ENCODE data around the gene PAQR5.

The PAQR5 gene

GRCh38 chr15:69392352-69392751 lies 93.6 kb downstream of the PAQR5 start:
- Histone ChIP-seq H3K9ac (ENCODE audit: low read length) (no peak overlapping the region), H2AFZ (ENCODE audit: insufficient read depth, low read length, poor library complexity) (no peak overlapping the region), H2AK5ac (ENCODE audit: low read length) (no peak overlapping the region), H3K4me1 (ENCODE audit: control insufficient read depth in 1 of 2, insufficient read depth in 2 of 2, low read length in 2 of 2) (peaks cover 14 to 22% of the 10 kb centered on the region in 2 experiments), H3K79me2 (ENCODE audit: control insufficient read depth, insufficient read depth, low read length, poor library complexity) (no peaks in the 10 kb centered on the region), H3K79me1 (ENCODE audit: low read length) (peaks cover 2% of the 10 kb centered on the region), H2BK5ac (ENCODE audit: low read depth, low read length, poor library complexity) (no peak overlapping the region), H3K23ac (ENCODE audit: low read length) (no peak overlapping the region), H2BK12ac (ENCODE audit: low read length) (no peak overlapping the region), H2BK120ac (ENCODE audit: insufficient read depth, low read length, poor library complexity) (no peak overlapping the region), H3K27ac (ENCODE audit: low read depth, low read length) (no peak overlapping the region), H3K27me3 (ENCODE audit: insufficient read depth, low read length) (no peaks in the 10 kb centered on the region), H3K18ac (ENCODE audit: low read length) (no peak overlapping the region), H3K4me3 (ENCODE audit: low read depth, low read length) (no peak overlapping the region), H3K14ac (ENCODE audit: low read length) (no peak overlapping the region), H3K4ac (ENCODE audit: low read depth, low read length) (no peak overlapping the region), H3K4me2 (ENCODE audit: low read length) (no peak overlapping the region), H3K9me3 (ENCODE audit: insufficient read depth, low read depth, low read length) (peaks cover 1% of the 10 kb centered on the region), H4K8ac (ENCODE audit: low read depth, low read length) (no peak overlapping the region), H3K36me3 (ENCODE audit: control insufficient read depth in 1 of 2, insufficient read depth in 2 of 2, low read length in 2 of 2) (no peaks in the 10 kb centered on the region), H4K12ac (ENCODE audit: low read depth, low read length) (no peak overlapping the region), H4K91ac (ENCODE audit: low read depth, low read length) (no peak overlapping the region)
- DNase-seq = no peak
- WGBS (ENCODE audit: extremely low coverage, insufficient coverage, insufficient read length) = no CpG with 5 or more reads among the region's 4 CpGs

GRCh38 chr15:69393831-69394491 lies 95.2 kb downstream of the PAQR5 start:
- Histone ChIP-seq H4K91ac (ENCODE audit: low read depth, low read length) (no peak overlapping the region), H2AFZ (ENCODE audit: insufficient read depth, low read length, poor library complexity) (no peak overlapping the region), H3K79me1 (ENCODE audit: low read length) (peaks cover 2% of the 10 kb centered on the region), H3K36me3 (ENCODE audit: control insufficient read depth in 1 of 2, insufficient read depth in 2 of 2, low read length in 2 of 2) (no peaks in the 10 kb centered on the region), H3K18ac (ENCODE audit: low read length) (no peak overlapping the region), H3K9me3 (ENCODE audit: insufficient read depth, low read depth, low read length) (peaks cover 1% of the 10 kb centered on the region), H2BK5ac (ENCODE audit: low read depth, low read length, poor library complexity) (no peak overlapping the region), H3K4ac (ENCODE audit: low read depth, low read length) (no peak overlapping the region), H3K27me3 (ENCODE audit: insufficient read depth, low read length) (no peaks in the 10 kb centered on the region), H2BK12ac (ENCODE audit: low read length) (no peak overlapping the region), H3K79me2 (ENCODE audit: control insufficient read depth, insufficient read depth, low read length, poor library complexity) (no peaks in the 10 kb centered on the region), H3K9ac (ENCODE audit: low read length) (no peak overlapping the region), H3K14ac (ENCODE audit: low read length) (no peak overlapping the region), H3K4me2 (ENCODE audit: low read length) (peak overlapping the region; percentile 6), H2AK5ac (ENCODE audit: low read length) (no peak overlapping the region), H3K27ac (ENCODE audit: low read depth, low read length) (no peak overlapping the region), H3K4me1 (ENCODE audit: control insufficient read depth in 1 of 2, insufficient read depth in 2 of 2, low read length in 2 of 2) (peaks cover 8 to 16% of the 10 kb centered on the region in 2 experiments), H4K12ac (ENCODE audit: low read depth, low read length) (no peak overlapping the region), H4K8ac (ENCODE audit: low read depth, low read length) (no peak overlapping the region), H3K23ac (ENCODE audit: low read length) (no peak overlapping the region), H3K4me3 (ENCODE audit: low read depth, low read length) (no peak overlapping the region), H2BK120ac (ENCODE audit: insufficient read depth, low read length, poor library complexity) (no peak overlapping the region)
- DNase-seq = no peak
- WGBS (ENCODE audit: extremely low coverage, insufficient coverage, insufficient read length) = no CpG with 5 or more reads among the region's 11 CpGs

- Histone ChIP-seq H2BK12ac (ENCODE audit: low read length) (no peak overlapping the region), H3K18ac (ENCODE audit: low read length) (no peak overlapping the region), H2AK5ac (ENCODE audit: low read length) (no peak overlapping the region), H2AFZ (ENCODE audit: insufficient read depth, low read length, poor library complexity) (no peak overlapping the region), H3K79me1 (ENCODE audit: low read length) (peaks cover 2% of the 10 kb centered on the region), H3K9me3 (ENCODE audit: insufficient read depth, low read depth, low read length) (peaks cover 1% of the 10 kb centered on the region), H4K8ac (ENCODE audit: low read depth, low read length) (no peak overlapping the region), H3K4me3 (ENCODE audit: low read depth, low read length) (no peak overlapping the region), H3K79me2 (ENCODE audit: control insufficient read depth, insufficient read depth, low read length, poor library complexity) (no peaks in the 10 kb centered on the region), H4K91ac (ENCODE audit: low read depth, low read length) (no peak overlapping the region), H3K9ac (ENCODE audit: low read length) (no peak overlapping the region), H3K4me1 (ENCODE audit: control insufficient read depth in 1 of 2, insufficient read depth in 2 of 2, low read length in 2 of 2) (peaks cover 8 to 16% of the 10 kb centered on the region in 2 experiments), H2BK120ac (ENCODE audit: insufficient read depth, low read length, poor library complexity) (no peak overlapping the region), H4K12ac (ENCODE audit: low read depth, low read length) (no peak overlapping the region), H3K4me2 (ENCODE audit: low read length) (peak overlapping the region; percentile 6), H3K27ac (ENCODE audit: low read depth, low read length) (no peak overlapping the region), H3K27me3 (ENCODE audit: insufficient read depth, low read length) (no peaks in the 10 kb centered on the region), H3K23ac (ENCODE audit: low read length) (no peak overlapping the region), H3K14ac (ENCODE audit: low read length) (no peak overlapping the region), H3K36me3 (ENCODE audit: control insufficient read depth in 1 of 2, insufficient read depth in 2 of 2, low read length in 2 of 2) (no peaks in the 10 kb centered on the region), H2BK5ac (ENCODE audit: low read depth, low read length, poor library complexity) (no peak overlapping the region), H3K4ac (ENCODE audit: low read depth, low read length) (no peak overlapping the region)
- DNase-seq = peak; percentile 60 to 85
- WGBS (ENCODE audit: extremely low coverage, insufficient coverage, insufficient read length) = no CpG with 5 or more reads among the region's 36 CpGs
Observed at GRCh38 chr15:69394556-69395282, 96.0 kb downstream of the PAQR5 start.

GRCh38 chr15:69395460-69395859 lies 96.7 kb downstream of the PAQR5 start:
- no peak overlapping the region for H3K14ac ChIP-seq (ENCODE audit: low read length)
- H3K9me3 ChIP-seq (ENCODE audit: insufficient read depth, low read depth, low read length) = peaks cover 1% of the 10 kb centered on the region

More at GRCh38 chr15:69395460-69395859, 96.7 kb downstream of the PAQR5 start:
- H2BK120ac ChIP-seq (ENCODE audit: insufficient read depth, low read length, poor library complexity) = no peak overlapping the region
- H3K18ac ChIP-seq (ENCODE audit: low read length) = no peak overlapping the region
- no CpG with 5 or more reads among the region's 10 CpGs for WGBS (ENCODE audit: extremely low coverage, insufficient coverage, insufficient read length)
- H3K4me1 ChIP-seq (ENCODE audit: control insufficient read depth in 1 of 2, insufficient read depth in 2 of 2, low read length in 2 of 2) = peaks cover 8 to 16% of the 10 kb centered on the region in 2 experiments
- no peak overlapping the region for H2BK12ac ChIP-seq (ENCODE audit: low read length)
- H3K27me3 ChIP-seq (ENCODE audit: insufficient read depth, low read length) = no peaks in the 10 kb centered on the region
- H4K91ac ChIP-seq (ENCODE audit: low read depth, low read length) = no peak overlapping the region
- H3K4me3 ChIP-seq (ENCODE audit: low read depth, low read length) = no peak overlapping the region
- H3K27ac ChIP-seq (ENCODE audit: low read depth, low read length) = no peak overlapping the region
- H3K79me1 ChIP-seq (ENCODE audit: low read length) = peaks cover 2% of the 10 kb centered on the region
- no peaks in the 10 kb centered on the region for H3K79me2 ChIP-seq (ENCODE audit: control insufficient read depth, insufficient read depth, low read length, poor library complexity)
- no peak overlapping the region for H2BK5ac ChIP-seq (ENCODE audit: low read depth, low read length, poor library complexity)
- H3K36me3 ChIP-seq (ENCODE audit: control insufficient read depth in 1 of 2, insufficient read depth in 2 of 2, low read length in 2 of 2) = no peaks in the 10 kb centered on the region
- no peak overlapping the region for H2AFZ ChIP-seq (ENCODE audit: insufficient read depth, low read length, poor library complexity)
- no peak overlapping the region for H3K4me2 ChIP-seq (ENCODE audit: low read length)
- H3K9ac ChIP-seq (ENCODE audit: low read length) = no peak overlapping the region
- no peak overlapping the region for H3K4ac ChIP-seq (ENCODE audit: low read depth, low read length)
- no peak overlapping the region for H3K23ac ChIP-seq (ENCODE audit: low read length)
- DNase-seq = no peak
- H4K8ac ChIP-seq (ENCODE audit: low read depth, low read length) = no peak overlapping the region
- H4K12ac ChIP-seq (ENCODE audit: low read depth, low read length) = no peak overlapping the region
- no peak overlapping the region for H2AK5ac ChIP-seq (ENCODE audit: low read length)

Measured in trophoblast cell (in vitro differentiated cells and primary cell).